ENCODE measurements around the gene NUP98. TPM values are rescaled to one million over a fixed set of nuclear protein-coding genes. Genes with fewer than 3 reads are reported as not detected.

NUP98 gene
- total and polyA plus RNA-seq, 8 donors = 12.2 to 38.0 (median 26.1) TPM

DNA sequence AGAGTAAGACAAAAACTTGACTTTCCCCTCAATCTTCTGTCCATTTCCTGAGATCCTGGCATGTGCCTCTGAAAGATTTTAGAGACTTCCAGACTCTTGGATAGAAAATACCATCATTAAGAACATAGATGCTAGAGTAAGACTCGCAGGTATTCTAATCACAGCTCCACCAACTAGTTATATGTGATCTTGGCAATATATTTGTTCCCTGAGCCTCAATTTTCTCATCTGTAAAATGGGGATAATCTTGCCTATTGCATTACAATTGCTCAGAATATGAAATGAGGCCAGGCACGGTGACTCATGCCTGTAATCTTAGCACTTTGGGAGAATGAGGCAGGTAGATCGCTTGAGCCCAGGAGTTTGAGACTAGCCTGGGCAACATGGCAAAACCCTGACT is 32.7 kb upstream of the NUP98 start:
- peaks cover 0 to 10% (median 5%) of the 10 kb centered on the region in 3 donors for H3K36me3 ChIP-seq
- WGBS, 2 donors = 98% methylated on average over 3 of the region's 3 CpGs
- ATAC-seq = no peak
- H3K27me3 ChIP-seq = no peaks in the 10 kb centered on the region
- FAIRE-seq = no peak
- intact Hi-C loops (cut with DNase I) = no loop called here
- TF ChIP-seq, protein P1, sequence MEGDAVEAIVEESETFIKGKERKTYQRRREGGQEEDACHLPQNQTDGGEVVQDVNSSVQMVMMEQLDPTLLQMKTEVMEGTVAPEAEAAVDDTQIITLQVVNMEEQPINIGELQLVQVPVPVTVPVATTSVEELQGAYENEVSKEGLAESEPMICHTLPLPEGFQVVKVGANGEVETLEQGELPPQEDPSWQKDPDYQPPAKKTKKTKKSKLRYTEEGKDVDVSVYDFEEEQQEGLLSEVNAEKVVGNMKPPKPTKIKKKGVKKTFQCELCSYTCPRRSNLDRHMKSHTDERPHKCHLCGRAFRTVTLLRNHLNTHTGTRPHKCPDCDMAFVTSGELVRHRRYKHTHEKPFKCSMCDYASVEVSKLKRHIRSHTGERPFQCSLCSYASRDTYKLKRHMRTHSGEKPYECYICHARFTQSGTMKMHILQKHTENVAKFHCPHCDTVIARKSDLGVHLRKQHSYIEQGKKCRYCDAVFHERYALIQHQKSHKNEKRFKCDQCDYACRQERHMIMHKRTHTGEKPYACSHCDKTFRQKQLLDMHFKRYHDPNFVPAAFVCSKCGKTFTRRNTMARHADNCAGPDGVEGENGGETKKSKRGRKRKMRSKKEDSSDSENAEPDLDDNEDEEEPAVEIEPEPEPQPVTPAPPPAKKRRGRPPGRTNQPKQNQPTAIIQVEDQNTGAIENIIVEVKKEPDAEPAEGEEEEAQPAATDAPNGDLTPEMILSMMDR (IDR thresholded peaks at IDR 0.05) = no peak
- H3K4me1 ChIP-seq = peaks cover 7 to 9% (median 8%) of the 10 kb centered on the region in 3 donors
- H3K9me3 ChIP-seq = no peaks in the 10 kb centered on the region
- no peak for DNase-seq
- H3K4me3 ChIP-seq = no peak overlapping the region
- H3K27ac ChIP-seq = no peak overlapping the region

- Histone ChIP-seq H3K4me1 (peaks cover 4 to 6% (median 5%) of the 10 kb centered on the region in 3 donors), H3K27ac (no peak overlapping the region), H3K9me3 (no peaks in the 10 kb centered on the region), H3K27me3 (no peaks in the 10 kb centered on the region), H3K4me3 (no peak overlapping the region), H3K36me3 (peaks cover 0 to 10% (median 5%) of the 10 kb centered on the region in 3 donors)
- TF ChIP-seq, protein P1 (IDR thresholded peaks at IDR 0.05) = no peak
- DNase-seq (no peak), FAIRE-seq (no peak), ATAC-seq (no peak)
- WGBS, 2 donors = 91 to 94% methylated on average over 35 of the region's 35 CpGs
- intact Hi-C loops (cut with DNase I) = no loop called here
These were observed 30.3 kb upstream of the NUP98 start for GRCh38 chr11:3827434-3828186.

GRCh38 chr11:3826721-3827120 is 29.4 kb upstream of the NUP98 start:
- ATAC-seq = no peak

GRCh38 chr11:3825473-3826154 is 28.3 kb upstream of the NUP98 start:
- WGBS, 2 donors = 85 to 88% methylated on average over 8 of the region's 8 CpGs
- Histone ChIP-seq H3K4me1 (no peaks in the 10 kb centered on the region), H3K36me3 (peaks cover 0 to 10% (median 5%) of the 10 kb centered on the region in 3 donors), H3K27ac (no peak overlapping the region), H3K27me3 (no peaks in the 10 kb centered on the region), H3K4me3 (no peak overlapping the region), H3K9me3 (no peaks in the 10 kb centered on the region)
- TF ChIP-seq, protein P1 (IDR thresholded peaks at IDR 0.05) = no peak
- FAIRE-seq = no peak
- intact Hi-C loops (cut with DNase I) = no loop called here
- DNase-seq = no peak
- ATAC-seq = no peak

More at GRCh38 chr11:3826721-3827120, 29.4 kb upstream of the NUP98 start:
- FAIRE-seq (no peak), DNase-seq (no peak)
- WGBS, 2 donors = 96 to 100% methylated on average over 3 of the region's 3 CpGs
- no peak overlapping the region for H3K27ac ChIP-seq
- no peaks in the 10 kb centered on the region for H3K9me3 ChIP-seq
- no peaks in the 10 kb centered on the region for H3K27me3 ChIP-seq
- intact Hi-C loops (cut with DNase I) = no loop called here
- TF ChIP-seq, protein P1 (IDR thresholded peaks at IDR 0.05) = no peak
- H3K4me1 ChIP-seq = no peaks in the 10 kb centered on the region
- H3K36me3 ChIP-seq = peaks cover 0 to 10% (median 5%) of the 10 kb centered on the region in 3 donors
- no peak overlapping the region for H3K4me3 ChIP-seq
